ENCODE data around the gene TNS3. TPM values are rescaled to one million over a fixed set of nuclear protein-coding genes. Genes with fewer than 3 reads are reported as not detected.

TNS3 gene
- total and polyA plus RNA-seq, 2 donors (not counting 3 experiments of a cell fraction or from before 2014, with no cell fraction given), result 10.4 to 45.1 TPM

- H3K4me2 ChIP-seq (ENCODE audit: insufficient read depth, low read length), result no peak overlapping the region
- DNase-seq (ENCODE audit: low read depth, low spot score), result no peak
- CTCF ChIA-PET, result interaction anchor here (1.1 to 1.2 kb wide), 2 partner anchors 20 to 139 kb away, joined by 3 read pairs; no protein-coding TSS in a partner anchor
- H3K27me3 ChIP-seq (ENCODE audit: control insufficient read depth in 2 of 2, insufficient read depth in 2 of 2, low read length in 2 of 2), result no peaks in the 10 kb centered on the region
- H3K36me3 ChIP-seq (ENCODE audit: control insufficient read depth in 2 of 2, extremely low read depth in 1 of 2, insufficient read depth in 2 of 2, low read length in 2 of 2), result no peaks in the 10 kb centered on the region
- H3K9ac ChIP-seq (replicated peaks; ENCODE audit: extremely low read depth, insufficient read depth, low read length), result no peak overlapping the region
- H3K9me3 ChIP-seq (replicated peaks; ENCODE audit: control insufficient read depth, insufficient read depth, low read length), result no peaks in the 10 kb centered on the region
- H3K9me1 ChIP-seq (replicated peaks; ENCODE audit: control insufficient read depth, extremely low read depth, insufficient read depth, low read length), result no peaks in the 10 kb centered on the region
- H3K4me3 ChIP-seq (replicated peaks in 1 of 3; ENCODE audit: insufficient read depth in 1 of 3, low read depth in 1 of 3, low read length in 3 of 3), result no peak overlapping the region
- H3K4me1 ChIP-seq (ENCODE audit: control insufficient read depth, extremely low read depth, insufficient read depth, low read length), result no peaks in the 10 kb centered on the region
- dilution Hi-C loops (cut with MboI; ENCODE audit: extremely low pct_ligation_motif_present, low sequenced_read_pairs) (no loop called here), intact Hi-C loops (cut with micrococcal nuclease) (no loop called here)
- FAIRE-seq, result no peak
- H3K79me2 ChIP-seq (ENCODE audit: control insufficient read depth, insufficient read depth, low read length), result no peaks in the 10 kb centered on the region
- H2AFZ ChIP-seq (ENCODE audit: low read depth, low read length), result no peak overlapping the region
- no TSS peak for BruUV-seq (replicated peaks)
- POLR2A ChIA-PET, result no interaction called here
- TF ChIP-seq MYC (IDR thresholded peaks at IDR 0.05; ENCODE audit: low read depth, low read length) (no peak), FOS (IDR thresholded peaks at IDR 0.05; ENCODE audit: borderline replicate concordance, insufficient read depth, low read length) (no peak)
- H3K27ac ChIP-seq (ENCODE audit: insufficient read depth, low read depth, low read length), result no peak overlapping the region
- no peaks in the 10 kb centered on the region for H4K20me1 ChIP-seq (replicated peaks; ENCODE audit: control insufficient read depth, extremely low read depth, insufficient read depth, low read length)
Observed at GRCh38 chr7:47405286-47405904, 176.5 kb downstream of the TNS3 start.

GRCh38 chr7:47404010-47404409, 177.9 kb downstream of the TNS3 start:
- Histone ChIP-seq H3K27ac (ENCODE audit: insufficient read depth, low read depth, low read length) (no peak overlapping the region), H3K9me1 (replicated peaks; ENCODE audit: control insufficient read depth, extremely low read depth, insufficient read depth, low read length) (no peaks in the 10 kb centered on the region), H3K27me3 (ENCODE audit: control insufficient read depth in 2 of 2, insufficient read depth in 2 of 2, low read length in 2 of 2) (no peaks in the 10 kb centered on the region), H3K4me1 (ENCODE audit: control insufficient read depth, extremely low read depth, insufficient read depth, low read length) (no peaks in the 10 kb centered on the region), H4K20me1 (replicated peaks; ENCODE audit: control insufficient read depth, extremely low read depth, insufficient read depth, low read length) (no peaks in the 10 kb centered on the region), H3K36me3 (ENCODE audit: control insufficient read depth in 2 of 2, extremely low read depth in 1 of 2, insufficient read depth in 2 of 2, low read length in 2 of 2) (no peaks in the 10 kb centered on the region), H3K9me3 (replicated peaks; ENCODE audit: control insufficient read depth, insufficient read depth, low read length) (no peaks in the 10 kb centered on the region), H2AFZ (ENCODE audit: low read depth, low read length) (no peak overlapping the region), H3K79me2 (ENCODE audit: control insufficient read depth, insufficient read depth, low read length) (no peaks in the 10 kb centered on the region), H3K9ac (replicated peaks; ENCODE audit: extremely low read depth, insufficient read depth, low read length) (no peak overlapping the region), H3K4me3 (replicated peaks in 1 of 3; ENCODE audit: insufficient read depth in 1 of 3, low read depth in 1 of 3, low read length in 3 of 3) (no peak overlapping the region), H3K4me2 (ENCODE audit: insufficient read depth, low read length) (no peak overlapping the region)
- dilution Hi-C loops (cut with MboI; ENCODE audit: extremely low pct_ligation_motif_present, low sequenced_read_pairs), result no loop called here
- POLR2A ChIA-PET, result no interaction called here
- intact Hi-C loops (cut with micrococcal nuclease), result no loop called here
- CTCF ChIA-PET, result interaction anchor here (1.1 kb wide), 1 partner anchor 138 kb away, joined by 3 read pairs; no protein-coding TSS in a partner anchor
- no TSS peak for BruUV-seq (replicated peaks)
- no peak for TF ChIP-seq FOS (IDR thresholded peaks at IDR 0.05; ENCODE audit: borderline replicate concordance, insufficient read depth, low read length)
- no peak for TF ChIP-seq MYC (IDR thresholded peaks at IDR 0.05; ENCODE audit: low read depth, low read length)
- no peak for TF ChIP-seq EZH2 (IDR thresholded peaks at IDR 0.05; ENCODE audit: borderline replicate concordance, low read depth, low read length, severe bottlenecking)
- no peak for TF ChIP-seq JUN (IDR thresholded peaks at IDR 0.05; ENCODE audit: borderline replicate concordance, insufficient read depth, insufficient read length, low read depth)
- TF ChIP-seq POLR2A (IDR thresholded peaks at IDR 0.05; ENCODE audit: low read depth, low read length), result no peak
- TF ChIP-seq MAX (IDR thresholded peaks at IDR 0.05; ENCODE audit: insufficient read depth, insufficient read length), result no peak
- FAIRE-seq (no peak), DNase-seq (ENCODE audit: low read depth, low spot score) (no peak)

Data from endothelial cell of umbilical vein (primary cell).